HCT116 (cell line): ENCODE measurements around the gene RECQL5. TPM values are rescaled to one million over a fixed set of nuclear protein-coding genes. Genes with fewer than 3 reads are reported as not detected.

Experiments used
- ATAC-seq: fragments of 200-7000 bp; cut with Tn5 transposase; 2 replicates; pipeline ENCODE4 v1.9.1; 2020; ENCODE audit warnings: mild to moderate bottlenecking, moderate library complexity
- BruUV-seq: library from RNA; stranded (reverse); fragments of 400-500 nt; replicated peaks from 2 replicates; lab custom pipeline; 2021; lab: Mats Ljungman, UMichigan
- CTCF ChIA-PET: fragments of 300-600 bp; sonication (Branson Sonifier 250); formaldehyde crosslinking; loops from one replicate; lab custom pipeline; 2021; ENCODE audit warnings: antibody characterized with exemption; lab: Charles Lee
- POLR2A ChIA-PET: fragments of 300-600, 350-600 bp; sonication (Branson Sonifier 250); formaldehyde crosslinking; loops from one replicate; lab custom pipeline; 2021; ENCODE audit warnings: antibody characterized with exemption; lab: Charles Lee
- RAD21 ChIA-PET, 2 experiments: fragments of 300-600 bp; sonication (Branson Sonifier 250); formaldehyde crosslinking; loops; one replicate each; lab custom pipeline; 2023; ENCODE audit warnings: low total read pairs in 2 of 2; ENCODE audit not compliant: uncharacterized antibody in 2 of 2, unreplicated experiment in 2 of 2, low non-redundant PET in 1 of 2; lab: Charles Lee
- DNase-seq: peaks from one replicate; pipeline ENCODE4 v3.0.0-alpha.2; 2010; ENCODE audit warnings: low read depth, low spot score
- H2AFZ ChIP-seq: fragments of 200-600 bp; shearing (Covaris generic), sonication (generic); 2 replicates; pipeline ENCODE4 v1.6.1; 2017; ENCODE audit warnings: low read depth, mixed run types, mixed read lengths, antibody characterized with exemption, low read length; ENCODE audit not compliant: poor library complexity, severe bottlenecking
- H3K27ac ChIP-seq: 2 replicates; pipeline ENCODE4 v1.5.1; 2012; ENCODE audit warnings: low read depth, low read length
- H3K27me3 ChIP-seq: fragments of 200-600 bp; sonication (generic); 2 replicates; pipeline ENCODE4 v1.6.1; 2016; ENCODE audit warnings: mixed run types, low read length, mixed read lengths; ENCODE audit not compliant: insufficient read depth
- H3K36me3 ChIP-seq, 2 experiments: fragments of 200-500 bp in 1 of 2; fragments of 200-600 bp in 1 of 2; sonication (Bioruptor generic) in 1 of 2; sonication (generic) in 1 of 2; 2 replicates each; pipeline versions ENCODE4 v1.5.1 to v1.6.1; 2014 to 2016; ENCODE audit warnings: low read length in 2 of 2, inconsistent platforms in 1 of 2, mixed read lengths in 1 of 2, mixed run types in 1 of 2; ENCODE audit not compliant: insufficient read depth in 2 of 2, control insufficient read depth in 1 of 2
- H3K4me1 ChIP-seq, 2 experiments: fragments of 200-600 bp in 1 of 2; sonication (generic) in 1 of 2; 2 replicates each; pipeline versions ENCODE4 v1.5.1 to v1.6.1; 2012 to 2017; ENCODE audit warnings: low read length in 2 of 2, inconsistent platforms in 1 of 2, mild to moderate bottlenecking in 1 of 2, mixed read lengths in 1 of 2, mixed run types in 1 of 2, moderate library complexity in 1 of 2; ENCODE audit not compliant: insufficient read depth in 2 of 2, control insufficient read depth in 1 of 2
- H3K4me2 ChIP-seq: fragments of 200-600 bp; sonication (generic); 2 replicates; pipeline ENCODE4 v1.6.1; 2017; ENCODE audit warnings: mixed run types, low read length, mixed read lengths
- H3K4me3 ChIP-seq, 2 experiments: fragments of 200-600 bp in 1 of 2; sonication (generic) in 1 of 2; replicated peaks in 1 of 2; 2 replicates each; pipeline ENCODE4 v1.5.1; 2011 to 2016; ENCODE audit warnings: low read length in 2 of 2, control low read depth in 1 of 2, low read depth in 1 of 2, mild to moderate bottlenecking in 1 of 2, mixed read lengths in 1 of 2, mixed run types in 1 of 2
- H3K79me2 ChIP-seq: fragments of 200-600 bp; sonication (generic); 2 replicates; pipeline ENCODE4 v1.6.1; 2017; ENCODE audit warnings: mild to moderate bottlenecking, mixed run types, low read length, moderate library complexity, mixed read lengths; ENCODE audit not compliant: insufficient read depth
- H3K9ac ChIP-seq: fragments of 200-600 bp; sonication (generic); 2 replicates; pipeline ENCODE4 v1.6.1; 2016; ENCODE audit warnings: low read length, mixed read lengths
- H3K9me2 ChIP-seq: fragments of 200-600 bp; sonication (generic), shearing (Covaris generic); 2 replicates; pipeline ENCODE4 v1.6.1; 2017; ENCODE audit warnings: mixed run types, mild to moderate bottlenecking, moderate library complexity; ENCODE audit not compliant: insufficient read depth
- H3K9me3 ChIP-seq, 2 experiments: fragments of 200-500 bp in 1 of 2; fragments of 200-600 bp in 1 of 2; sonication (Bioruptor generic) in 1 of 2; sonication (generic) in 1 of 2; 2 replicates each; pipeline ENCODE4 v1.6.1; 2014 to 2017; ENCODE audit warnings: low read length in 2 of 2, mixed read lengths in 2 of 2, inconsistent platforms in 1 of 2, low read depth in 1 of 2, mild to moderate bottlenecking in 1 of 2, mixed run types in 1 of 2, moderate library complexity in 1 of 2; ENCODE audit not compliant: control insufficient read depth in 1 of 2, insufficient read depth in 1 of 2
- H4K20me1 ChIP-seq: fragments of 200-600 bp; sonication (generic), shearing (Covaris generic); 2 replicates; pipeline ENCODE4 v1.6.1; 2017; ENCODE audit warnings: mixed run types, mild to moderate bottlenecking, moderate library complexity; ENCODE audit not compliant: insufficient read depth
- ATF3 ChIP-seq: IDR thresholded peaks from 2 replicates; pipeline ENCODE4 v1.6.1; 2012
- EGR1 ChIP-seq: IDR thresholded peaks from 2 replicates; pipeline ENCODE4 v1.6.1; 2012; ENCODE audit warnings: low read depth
- ELF1 ChIP-seq: IDR thresholded peaks from 2 replicates; pipeline ENCODE4 v1.6.1; 2012; ENCODE audit warnings: low read depth, borderline replicate concordance
- POLR2AphosphoS5 ChIP-seq: IDR thresholded peaks from 2 replicates; pipeline ENCODE4 v1.6.1; 2011; ENCODE audit warnings: mild to moderate bottlenecking, low read depth, low read length, moderate library complexity
- ZFX ChIP-seq: fragments of 450-650 bp; IDR thresholded peaks from 2 replicates; pipeline ENCODE4 v1.6.1; 2017
- intact Hi-C: fragments of 100-400 bp; cut with micrococcal nuclease; formaldehyde crosslinking; loops from 2 replicates; pipeline ENCODE4 v1.10.0; 2022
- total RNA-seq: library from RNA; stranded (reverse); gene quantifications from one replicate; pipeline ENCODE4 v1.2.1, GENCODE V29; 2021; ENCODE audit not compliant: unreplicated experiment

The RECQL5 gene
- total RNA-seq, 1 experiment from 2014 or later: 83.3 TPM

GRCh38 chr17:75611851-75612429 lies 55.0 kb downstream of the RECQL5 start:
- no peak overlapping the region for H3K9ac ChIP-seq
- no peak overlapping the region for H2AFZ ChIP-seq
- H3K4me1 ChIP-seq: peaks cover 24 to 45% of the 10 kb centered on the region in 2 experiments
- H3K36me3 ChIP-seq: no peaks in the 10 kb centered on the region
- no peaks in the 10 kb centered on the region for H3K27me3 ChIP-seq
- no peak overlapping the region; the same call in 1 of the 2 replicates for H3K4me2 ChIP-seq
- no peaks in the 10 kb centered on the region for H3K9me2 ChIP-seq
- CTCF ChIA-PET: interaction anchor here (0.7 to 6.2 kb wide), 5 partner anchors 11 to 154 kb away, joined by 3 to 43 read pairs (median 6); partner anchors contain the start of gene SMIM5
- BruUV-seq: no TSS peak
- no peaks in the 10 kb centered on the region for H4K20me1 ChIP-seq
- ATAC-seq (no peak), DNase-seq (no peak)
- intact Hi-C loops: no loop called here
- POLR2A ChIA-PET: interaction anchor here (0.7 kb wide), 1 partner anchor 168 kb away, joined by 3 read pairs; no protein-coding TSS in a partner anchor
- TF ChIP-seq ELF1: no peak
- no peak for TF ChIP-seq EGR1
- no peaks in the 10 kb centered on the region for H3K9me3 ChIP-seq
- RAD21 ChIA-PET: no interaction called here
- H3K79me2 ChIP-seq: no peaks in the 10 kb centered on the region
- H3K4me3 ChIP-seq: no peak overlapping the region
- no peak overlapping the region; the same call in 1 of the 2 replicates for H3K27ac ChIP-seq

- H3K9me2 ChIP-seq: no peaks in the 10 kb centered on the region
- no peaks in the 10 kb centered on the region for H3K36me3 ChIP-seq
- H3K79me2 ChIP-seq: no peaks in the 10 kb centered on the region
- peak overlapping the region; percentile 1 to 25; a peak in 3 of 4 replicates for H3K4me3 ChIP-seq
- no peaks in the 10 kb centered on the region for H3K9me3 ChIP-seq
- peaks cover 24 to 45% of the 10 kb centered on the region in 2 experiments for H3K4me1 ChIP-seq
- H3K9ac ChIP-seq: peak overlapping the region; percentile 23
- BruUV-seq: no TSS peak
- POLR2A ChIA-PET: interaction anchor here (1.1 kb wide), 1 partner anchor 9 kb away, joined by 5 read pairs; no protein-coding TSS in a partner anchor
- CTCF ChIA-PET: interaction anchor here (1.1 to 6.2 kb wide), 3 partner anchors 8 to 23 kb away, joined by 3 to 43 read pairs (median 36); partner anchors contain the start of gene SMIM5
- TF ChIP-seq ATF3 (no peak), ZFX (peak; percentile 49; the same call in 1 of the 2 replicates), POLR2AphosphoS5 (peak; percentile 11; the same call in 1 of the 2 replicates)
- RAD21 ChIA-PET: interaction anchor here (0.6 to 1.3 kb wide), 2 partner anchors 9 to 10 kb away, joined by 3 to 5 read pairs; no protein-coding TSS in a partner anchor
- ATAC-seq: peak; percentile 56
- intact Hi-C loops: no loop called here
- no peak for DNase-seq
- no peak overlapping the region for H2AFZ ChIP-seq
- H3K27ac ChIP-seq: peak overlapping the region; percentile 59
- H4K20me1 ChIP-seq: no peaks in the 10 kb centered on the region
- H3K27me3 ChIP-seq: no peaks in the 10 kb centered on the region
- H3K4me2 ChIP-seq: peak overlapping the region; percentile 67
These were observed 56.6 kb downstream of the RECQL5 start for GRCh38 chr17:75610103-75610984.
